ENCODE data around the gene JMJD1C.

Gene JMJD1C

DNA sequence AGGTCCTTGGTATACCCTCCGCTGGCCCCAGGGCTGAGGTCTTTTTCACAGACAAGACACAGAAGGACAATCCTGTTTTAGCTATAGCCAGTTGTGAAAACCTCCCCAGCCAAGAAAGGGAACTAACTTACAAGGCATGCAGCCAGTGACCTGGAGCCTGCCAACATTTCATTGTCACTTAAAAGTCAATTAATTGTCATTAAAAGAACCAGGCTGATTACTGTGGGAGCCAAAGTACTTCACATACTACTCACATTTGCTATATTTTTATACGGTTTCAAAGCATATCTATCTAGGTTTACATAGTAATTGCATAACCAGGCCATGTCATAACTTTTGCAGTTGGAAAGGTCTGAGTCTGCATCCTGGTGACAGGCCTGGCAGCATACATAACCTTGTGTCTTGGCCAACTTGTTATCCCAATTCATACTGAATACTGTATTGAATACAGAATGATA, 301.6 kb downstream of the JMJD1C start:
- Histone ChIP-seq H3K36me3 (ENCODE audit: control insufficient read depth in 2 of 2, insufficient read depth in 1 of 2, low read length in 2 of 2) (peaks cover 0 to 27% of the 10 kb centered on the region in 2 experiments; a peak in 1 of 3 replicates), H3K9me3 (ENCODE audit: control insufficient read depth, insufficient read depth, low read depth, low read length) (no peaks in the 10 kb centered on the region), H3K27ac (ENCODE audit: extremely low read depth, low read depth, low read length) (no peak overlapping the region), H3K4me3 (ENCODE audit: low read depth, low read length) (no peak overlapping the region), H3K4me1 (ENCODE audit: control insufficient read depth, insufficient read depth, low read length) (peaks cover 8% of the 10 kb centered on the region)
- ChIA-PET CTCF (interaction anchor here (6.9 kb wide), 1 partner anchor 558 kb away, joined by 75 read pairs; no protein-coding TSS in a partner anchor), POLR2A (no interaction called here)
- no peak for TF ChIP-seq ZNF776 (tag by site-specific recombination; IDR thresholded peaks at IDR 0.05; ENCODE audit: borderline replicate concordance)
- TF ChIP-seq ZNF48 (tag by site-specific recombination; IDR thresholded peaks at IDR 0.05) = no peak
- TF ChIP-seq GFI1B (tag by site-specific recombination; IDR thresholded peaks at IDR 0.05) = no peak
- no peak for TF ChIP-seq SCRT1 (tag by site-specific recombination; IDR thresholded peaks at IDR 0.05; ENCODE audit: borderline replicate concordance)
- no peak for TF ChIP-seq ZNF362 (tag by site-specific recombination; IDR thresholded peaks at IDR 0.05)
- no peak for TF ChIP-seq ZNF202 (tag by site-specific recombination; IDR thresholded peaks at IDR 0.05; ENCODE audit: borderline replicate concordance)
- TF ChIP-seq, protein P1, sequence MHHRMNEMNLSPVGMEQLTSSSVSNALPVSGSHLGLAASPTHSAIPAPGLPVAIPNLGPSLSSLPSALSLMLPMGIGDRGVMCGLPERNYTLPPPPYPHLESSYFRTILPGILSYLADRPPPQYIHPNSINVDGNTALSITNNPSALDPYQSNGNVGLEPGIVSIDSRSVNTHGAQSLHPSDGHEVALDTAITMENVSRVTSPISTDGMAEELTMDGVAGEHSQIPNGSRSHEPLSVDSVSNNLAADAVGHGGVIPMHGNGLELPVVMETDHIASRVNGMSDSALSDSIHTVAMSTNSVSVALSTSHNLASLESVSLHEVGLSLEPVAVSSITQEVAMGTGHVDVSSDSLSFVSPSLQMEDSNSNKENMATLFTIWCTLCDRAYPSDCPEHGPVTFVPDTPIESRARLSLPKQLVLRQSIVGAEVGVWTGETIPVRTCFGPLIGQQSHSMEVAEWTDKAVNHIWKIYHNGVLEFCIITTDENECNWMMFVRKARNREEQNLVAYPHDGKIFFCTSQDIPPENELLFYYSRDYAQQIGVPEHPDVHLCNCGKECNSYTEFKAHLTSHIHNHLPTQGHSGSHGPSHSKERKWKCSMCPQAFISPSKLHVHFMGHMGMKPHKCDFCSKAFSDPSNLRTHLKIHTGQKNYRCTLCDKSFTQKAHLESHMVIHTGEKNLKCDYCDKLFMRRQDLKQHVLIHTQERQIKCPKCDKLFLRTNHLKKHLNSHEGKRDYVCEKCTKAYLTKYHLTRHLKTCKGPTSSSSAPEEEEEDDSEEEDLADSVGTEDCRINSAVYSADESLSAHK (tag by site-specific recombination; IDR thresholded peaks at IDR 0.05) = no peak
- no peak for TF ChIP-seq ZXDB (tag by site-specific recombination; IDR thresholded peaks at IDR 0.05)
- no peak for TF ChIP-seq ZNF121 (tag by site-specific recombination; IDR thresholded peaks at IDR 0.05)

DNA sequence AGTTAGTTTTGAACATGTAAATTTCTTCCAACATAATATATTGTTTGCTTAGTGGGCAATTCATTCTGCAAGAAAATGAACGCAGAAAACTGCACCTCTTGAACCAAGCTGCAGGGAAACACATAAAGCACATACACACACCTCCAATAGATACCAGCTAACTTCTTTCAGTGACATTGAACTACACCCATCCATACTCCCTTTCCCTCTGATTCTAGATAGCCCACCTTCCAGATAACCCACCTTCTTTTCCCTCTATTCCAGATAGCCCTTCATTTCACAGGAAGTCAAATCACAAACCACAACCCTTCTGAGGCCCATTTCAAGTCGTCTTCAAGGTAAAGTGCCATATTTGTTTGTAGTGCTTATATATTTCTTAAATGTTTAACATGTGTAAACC, 304.2 kb downstream of the JMJD1C start:
- ChIA-PET POLR2A (no interaction called here), CTCF (interaction anchor here (0.6 to 3.6 kb wide), 5 partner anchors 38 to 559 kb away, joined by 3 to 19 read pairs (median 3); no protein-coding TSS in a partner anchor)
- no peak overlapping the region for H3K27ac ChIP-seq (ENCODE audit: extremely low read depth, low read depth, low read length)
- H3K9me3 ChIP-seq (ENCODE audit: control insufficient read depth, insufficient read depth, low read depth, low read length) = no peaks in the 10 kb centered on the region
- H3K4me3 ChIP-seq (ENCODE audit: low read depth, low read length) = no peak overlapping the region
- no peaks in the 10 kb centered on the region for H3K4me1 ChIP-seq (ENCODE audit: control insufficient read depth, insufficient read depth, low read length)
- TF ChIP-seq ZNF324 (tag by site-specific recombination; IDR thresholded peaks at IDR 0.05) (no peak), ZNF558 (tag by site-specific recombination; IDR thresholded peaks at IDR 0.05) (no peak), ZNF133 (tag by site-specific recombination; IDR thresholded peaks at IDR 0.05) (no peak), ZNF837 (tag by site-specific recombination; IDR thresholded peaks at IDR 0.05) (no peak), ZNF664 (tag by site-specific recombination; IDR thresholded peaks at IDR 0.05) (no peak), ZNF670 (tag by site-specific recombination; IDR thresholded peaks at IDR 0.05; ENCODE audit: low read depth) (no peak), YY2 (tag by site-specific recombination; IDR thresholded peaks at IDR 0.05) (no peak), ZNF2 (tag by site-specific recombination; IDR thresholded peaks at IDR 0.05) (no peak), ZNF416 (tag by site-specific recombination; IDR thresholded peaks at IDR 0.05) (no peak), ZNF214 (tag by site-specific recombination; IDR thresholded peaks at IDR 0.05; ENCODE audit: borderline replicate concordance) (no peak), ZNF274 (IDR thresholded peaks at IDR 0.05; ENCODE audit: low read length) (no peak), ZNF274 (tag by site-specific recombination; IDR thresholded peaks at IDR 0.05; ENCODE audit: borderline replicate concordance) (no peak), KLF9 (tag by site-specific recombination; IDR thresholded peaks at IDR 0.05; ENCODE audit: low read depth) (no peak), ZNF514 (tag by site-specific recombination; IDR thresholded peaks at IDR 0.05) (no peak), ZNF677 (tag by site-specific recombination; IDR thresholded peaks at IDR 0.05) (no peak), HOXA7 (CRISPR knock-in tag; IDR thresholded peaks at IDR 0.05; ENCODE audit: borderline replicate concordance) (no peak), ZNF24 (tag by site-specific recombination; IDR thresholded peaks at IDR 0.05) (no peak), HIC1 (tag by site-specific recombination; IDR thresholded peaks at IDR 0.05) (no peak), ZNF600 (tag by site-specific recombination; IDR thresholded peaks at IDR 0.05) (no peak)
- peaks cover 0 to 17% of the 10 kb centered on the region in 2 experiments; a peak in 1 of 3 replicates for H3K36me3 ChIP-seq (ENCODE audit: control insufficient read depth in 2 of 2, insufficient read depth in 1 of 2, low read length in 2 of 2)

Measured in HEK293 (cell line).